WTC11 (cell line): ENCODE results near the gene KIF4B.

Experiments
- ATF3 ChIP-seq: sonication (generic); formaldehyde crosslinking; conservative IDR thresholded peaks from 2 replicates; pipeline ENCODE4 v1.8.1; 2022; ENCODE audit warnings: mild to moderate bottlenecking, missing genetic modification reagents
- CBFB ChIP-seq: sonication (generic); formaldehyde crosslinking; IDR thresholded peaks from 2 replicates; pipeline ENCODE4 v1.8.1; 2022; ENCODE audit warnings: mild to moderate bottlenecking, low read depth, missing genetic modification reagents
- CREB1 ChIP-seq: sonication (generic); formaldehyde crosslinking; IDR thresholded peaks from 2 replicates; pipeline ENCODE4 v1.8.0; 2023; ENCODE audit warnings: mild to moderate bottlenecking, missing genetic modification reagents
- FOXP1 ChIP-seq: sonication (generic); formaldehyde crosslinking; IDR thresholded peaks from 2 replicates; pipeline ENCODE4 v1.8.0; 2022; ENCODE audit warnings: missing genetic modification reagents, mild to moderate bottlenecking, moderate library complexity, borderline replicate concordance
- GABPB1 ChIP-seq: sonication (generic); formaldehyde crosslinking; IDR thresholded peaks from 2 replicates; pipeline ENCODE4 v1.8.1; 2023; ENCODE audit warnings: mild to moderate bottlenecking, missing genetic modification reagents
- KAT7 ChIP-seq: sonication (generic); formaldehyde crosslinking; IDR thresholded peaks from 2 replicates; pipeline ENCODE4 v1.8.1; 2023; ENCODE audit warnings: missing genetic modification reagents, mild to moderate bottlenecking, borderline replicate concordance
- MAX ChIP-seq: sonication (generic); formaldehyde crosslinking; IDR thresholded peaks from 2 replicates; pipeline ENCODE4 v1.8.0; 2022; ENCODE audit warnings: mild to moderate bottlenecking, missing genetic modification reagents
- NR2C2 ChIP-seq: sonication (generic); formaldehyde crosslinking; IDR thresholded peaks from 2 replicates; pipeline ENCODE4 v1.8.0; 2022; ENCODE audit warnings: mild to moderate bottlenecking, missing genetic modification reagents
- SMAD3 ChIP-seq: sonication (generic); formaldehyde crosslinking; IDR thresholded peaks from 2 replicates; pipeline ENCODE4 v1.8.0; 2022; ENCODE audit warnings: missing genetic modification reagents, mild to moderate bottlenecking, borderline replicate concordance
- TEAD4 ChIP-seq: sonication (generic); formaldehyde crosslinking; IDR thresholded peaks from 2 replicates; pipeline ENCODE4 v1.8.0; 2022; ENCODE audit warnings: mild to moderate bottlenecking, missing genetic modification reagents
- ZNF232 ChIP-seq: sonication (generic); formaldehyde crosslinking; IDR thresholded peaks from 2 replicates; pipeline ENCODE4 v1.8.0; 2022; ENCODE audit warnings: mild to moderate bottlenecking, missing genetic modification reagents
- ZNF423 ChIP-seq: fragments of 250-450 bp; sonication (Bioruptor Pico); IDR thresholded peaks from 2 replicates; pipeline ENCODE4 v2.1.2; 2022; ENCODE audit warnings: mild to moderate bottlenecking, moderate library complexity
- TF ChIP-seq, protein P1 (sequence below): fragments of 200-600 bp; IDR thresholded peaks from 2 replicates; pipeline ENCODE4 v1.8.0; 2022; ENCODE audit warnings: antibody characterized with exemption

DNA sequence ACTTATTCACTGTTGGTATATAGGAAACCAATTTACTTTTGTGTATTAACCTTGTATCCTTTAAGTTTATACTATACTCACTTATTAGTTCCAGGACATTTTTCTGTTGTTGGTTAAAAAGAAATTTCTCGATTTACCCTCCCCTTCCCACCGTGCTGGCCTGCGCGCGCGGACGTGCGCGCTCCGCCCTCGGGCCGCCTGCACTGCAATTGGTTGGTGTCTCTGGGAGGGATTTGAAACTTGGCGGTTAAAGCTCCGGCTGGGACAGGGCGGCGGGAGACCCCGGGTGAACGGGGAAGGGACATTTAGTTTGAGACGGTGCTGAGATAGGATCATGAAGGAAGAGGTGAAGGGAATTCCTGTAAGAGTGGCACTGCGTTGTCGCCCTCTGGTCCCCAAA is at the start of gene KIF4B:
- TF ChIP-seq ATF3 (CRISPR knock-in tag): no peak
- TF ChIP-seq, protein P1, sequence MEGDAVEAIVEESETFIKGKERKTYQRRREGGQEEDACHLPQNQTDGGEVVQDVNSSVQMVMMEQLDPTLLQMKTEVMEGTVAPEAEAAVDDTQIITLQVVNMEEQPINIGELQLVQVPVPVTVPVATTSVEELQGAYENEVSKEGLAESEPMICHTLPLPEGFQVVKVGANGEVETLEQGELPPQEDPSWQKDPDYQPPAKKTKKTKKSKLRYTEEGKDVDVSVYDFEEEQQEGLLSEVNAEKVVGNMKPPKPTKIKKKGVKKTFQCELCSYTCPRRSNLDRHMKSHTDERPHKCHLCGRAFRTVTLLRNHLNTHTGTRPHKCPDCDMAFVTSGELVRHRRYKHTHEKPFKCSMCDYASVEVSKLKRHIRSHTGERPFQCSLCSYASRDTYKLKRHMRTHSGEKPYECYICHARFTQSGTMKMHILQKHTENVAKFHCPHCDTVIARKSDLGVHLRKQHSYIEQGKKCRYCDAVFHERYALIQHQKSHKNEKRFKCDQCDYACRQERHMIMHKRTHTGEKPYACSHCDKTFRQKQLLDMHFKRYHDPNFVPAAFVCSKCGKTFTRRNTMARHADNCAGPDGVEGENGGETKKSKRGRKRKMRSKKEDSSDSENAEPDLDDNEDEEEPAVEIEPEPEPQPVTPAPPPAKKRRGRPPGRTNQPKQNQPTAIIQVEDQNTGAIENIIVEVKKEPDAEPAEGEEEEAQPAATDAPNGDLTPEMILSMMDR: no peak
- TF ChIP-seq CBFB (CRISPR knock-in tag): no peak
- no peak for TF ChIP-seq GABPB1 (CRISPR knock-in tag)
- no peak for TF ChIP-seq TEAD4 (CRISPR knock-in tag)
- TF ChIP-seq NR2C2 (CRISPR knock-in tag): no peak
- TF ChIP-seq ZNF423: no peak
- no peak for TF ChIP-seq CREB1 (CRISPR knock-in tag)
- TF ChIP-seq FOXP1 (CRISPR knock-in tag): no peak
- TF ChIP-seq ZNF232: no peak
- no peak for TF ChIP-seq MAX
- no peak for TF ChIP-seq KAT7 (CRISPR knock-in tag)
- no peak for TF ChIP-seq SMAD3
